HG03521 (cell line): Measurements from ENCODE around the gene BTBD6.
"Not testable (repeated sequence)": the region's sequence is repeated elsewhere in the genome, so short reads cannot be mapped to it uniquely, and the experiment has no call there.

ENCODE experiments used
- ATAC-seq: cut with Tn5 transposase; IDR thresholded peaks from one replicate; pipeline ENCODE4 v1.9.1; 2021; ENCODE audit warnings: mild to moderate bottlenecking, moderate library complexity; ENCODE audit not compliant: unreplicated experiment

Gene BTBD6

DNA sequence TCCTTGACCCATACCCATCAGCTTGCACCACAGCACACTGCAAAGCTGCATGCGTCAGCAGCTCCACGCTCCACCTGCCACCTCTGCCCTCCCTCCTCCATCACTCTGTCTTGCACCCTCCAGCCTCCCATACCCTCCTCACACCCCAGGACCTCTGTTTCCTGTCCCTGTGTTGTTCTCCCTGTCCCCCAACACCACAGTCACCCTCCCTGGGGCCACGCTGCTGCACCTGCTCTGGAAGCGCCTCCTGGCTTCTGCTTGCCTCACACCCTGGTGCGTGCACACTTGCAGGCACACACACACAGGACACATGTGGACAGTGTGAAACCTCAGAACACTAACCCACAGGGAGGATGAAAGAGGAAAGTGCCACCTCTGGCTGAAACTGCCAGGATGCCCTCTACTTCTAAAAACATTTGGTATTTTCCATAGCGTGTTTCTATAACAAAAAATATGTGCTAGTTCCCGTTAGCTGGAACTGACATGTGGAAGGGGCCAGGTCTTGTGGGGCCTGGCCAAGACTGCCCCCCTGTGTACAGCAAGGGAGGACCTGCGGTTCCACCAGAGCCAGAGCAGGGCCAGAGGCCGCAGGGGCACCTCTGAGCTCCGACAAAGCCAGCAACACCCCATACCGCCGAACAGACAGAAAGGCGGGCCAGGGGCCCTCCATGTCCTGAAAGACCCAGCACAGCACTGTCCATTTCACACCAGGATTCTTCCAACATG is 42.5 kb downstream of the BTBD6 start:
- no peak for ATAC-seq

DNA sequence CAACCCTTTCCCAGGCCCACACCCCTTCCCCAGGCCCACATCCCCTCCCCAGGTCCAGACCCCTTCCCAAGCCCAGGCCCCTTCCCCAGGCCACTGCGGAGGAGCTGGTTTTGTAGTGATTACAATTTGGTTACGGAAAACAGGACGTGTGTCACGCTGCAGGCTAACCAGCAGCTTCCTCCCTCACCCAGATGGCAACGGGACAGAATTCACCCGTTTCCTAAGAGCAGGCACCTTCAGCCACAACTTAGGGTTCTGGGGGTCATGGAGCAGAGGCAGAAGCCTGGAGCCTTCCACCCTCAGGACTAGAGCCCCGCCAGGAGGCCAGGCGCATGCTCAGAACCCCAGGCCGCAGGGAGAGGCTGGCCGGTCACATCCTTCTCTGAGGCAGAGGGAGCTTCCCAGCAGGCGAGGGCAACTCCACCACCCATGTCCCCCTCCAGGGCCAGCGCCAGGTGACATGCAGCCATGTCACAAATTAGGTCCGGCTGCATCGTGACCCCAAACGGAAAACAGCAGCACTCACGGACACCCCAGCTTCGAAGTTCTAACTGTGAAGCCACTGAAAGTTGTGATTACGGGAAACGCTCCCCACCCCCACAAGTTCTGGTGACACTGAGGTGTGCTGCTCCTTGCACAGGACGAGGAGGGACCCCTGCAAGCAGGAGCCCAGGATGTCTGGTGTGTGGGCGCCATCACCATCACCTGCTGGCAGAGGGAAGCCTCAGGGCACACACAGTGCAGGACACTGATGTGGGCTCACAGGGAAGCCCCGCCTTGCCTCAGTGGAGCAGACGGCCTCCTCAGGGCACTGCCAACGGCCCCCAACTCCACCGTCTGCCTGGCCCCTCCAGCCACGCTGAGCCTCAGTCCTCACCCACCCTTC is 44.7 kb downstream of the BTBD6 start:
- no peak for ATAC-seq

DNA sequence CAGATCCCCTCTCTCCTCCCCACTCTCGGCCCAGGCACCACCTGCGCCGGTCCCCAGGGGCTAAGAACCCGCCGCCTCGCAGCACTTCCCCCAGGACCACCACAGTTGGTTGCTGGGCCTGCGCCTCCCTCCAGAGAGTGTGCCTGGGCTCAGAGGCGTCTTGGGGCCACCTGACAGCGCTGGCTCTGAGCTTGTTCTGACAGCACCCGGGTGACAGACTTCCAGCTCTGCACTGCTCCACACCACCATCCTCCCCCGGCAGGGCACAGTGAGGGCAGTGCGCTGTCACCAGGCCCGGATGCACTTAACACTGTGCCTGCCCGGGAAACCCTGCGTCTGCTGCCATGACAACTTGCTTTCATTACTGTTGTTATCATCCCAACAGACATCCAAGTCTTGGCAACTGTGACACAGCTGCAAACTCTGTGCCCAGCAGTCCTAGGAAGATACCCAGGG is 45.8 kb downstream of the BTBD6 start:
- ATAC-seq, result no peak

DNA sequence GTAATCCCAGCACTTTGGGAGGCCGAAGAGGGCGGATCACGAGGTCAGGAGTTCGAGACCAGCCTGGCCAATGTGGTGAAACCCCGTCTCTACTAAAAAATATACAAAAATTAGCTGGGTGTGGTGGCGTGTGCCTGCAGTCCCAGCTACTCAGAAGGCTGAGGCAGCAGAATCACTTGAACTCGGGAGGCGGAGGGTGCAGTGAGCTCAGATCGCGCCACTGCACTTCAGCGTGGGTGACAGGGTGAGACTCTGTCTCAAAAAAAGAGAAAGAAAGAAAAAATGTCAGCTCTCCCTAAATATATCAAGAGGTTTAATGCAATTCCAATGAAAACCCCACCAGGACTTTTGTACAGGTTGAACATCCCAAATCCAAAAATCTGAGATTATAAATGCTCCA is 49.0 kb downstream of the BTBD6 start:
- ATAC-seq, result not testable (repeated sequence)

DNA sequence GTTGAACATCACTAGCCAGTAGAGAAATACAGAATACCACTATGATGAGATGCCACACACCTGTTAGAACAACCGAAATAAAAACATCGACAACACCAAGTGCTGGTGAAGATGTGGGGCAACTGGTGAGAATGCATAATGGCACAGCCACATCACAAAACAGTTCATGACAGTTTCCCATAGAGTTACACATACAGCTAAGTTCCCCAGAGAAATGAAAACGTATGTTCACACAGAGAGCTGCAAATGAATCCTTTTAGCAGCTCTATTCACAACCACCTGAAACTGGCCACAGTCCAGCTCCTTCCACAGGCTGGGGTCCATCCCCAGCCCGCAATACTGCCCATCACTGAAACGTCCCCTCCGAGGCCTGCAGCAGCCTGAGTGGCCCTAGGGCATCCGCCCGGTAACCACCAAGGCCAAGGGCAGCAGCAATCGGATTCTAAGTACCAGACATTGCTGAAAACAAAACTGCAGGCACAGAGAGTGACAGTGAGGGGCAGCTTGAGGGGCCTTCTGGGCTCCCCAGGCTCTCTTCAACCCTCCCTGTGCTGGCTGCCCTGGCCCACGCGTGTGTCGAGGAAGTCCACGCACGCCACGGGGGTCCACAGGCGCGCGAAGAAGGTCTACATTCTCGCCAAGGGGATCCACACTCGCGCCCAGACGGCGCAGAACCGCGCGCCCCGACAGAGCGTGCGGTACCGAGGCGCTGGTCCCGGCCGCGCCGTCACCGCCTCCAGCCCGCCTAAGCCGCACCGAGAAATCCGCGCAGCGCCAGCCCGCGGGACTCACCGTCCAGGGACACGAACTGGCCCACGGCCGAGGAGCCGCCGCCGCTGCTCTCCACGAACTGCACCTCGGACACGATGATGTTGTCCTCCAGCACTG is 51.6 kb downstream of the BTBD6 start:
- peak; percentile 13 for ATAC-seq
